ENCODE results near the gene SLC44A3.
"Not testable (repeated sequence)": the region's sequence is repeated elsewhere in the genome, so short reads cannot be mapped to it uniquely, and the experiment has no call there.

Gene SLC44A3

DNA sequence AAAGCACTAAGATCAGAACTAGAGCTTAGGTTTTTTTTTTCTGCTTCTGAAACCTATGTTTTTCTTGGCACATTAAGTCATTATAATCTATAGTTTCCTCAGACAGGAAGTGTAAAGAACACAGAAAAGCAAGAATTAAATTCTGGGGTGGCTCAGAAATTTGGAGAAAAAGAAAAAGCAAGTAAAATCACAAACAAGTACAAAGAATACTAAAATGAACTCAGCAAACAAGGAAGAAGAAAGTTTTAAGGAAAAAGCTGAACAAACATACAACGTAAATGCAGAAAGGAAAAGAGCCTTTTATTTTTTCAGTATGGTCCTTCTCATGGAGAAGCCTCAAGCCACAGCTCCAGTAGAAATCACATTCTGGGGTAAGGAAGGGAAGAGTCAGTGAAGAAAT lies 115.3 kb downstream of the SLC44A3 start:
- DNase-seq (ENCODE audit: low read depth): no peak

DNA sequence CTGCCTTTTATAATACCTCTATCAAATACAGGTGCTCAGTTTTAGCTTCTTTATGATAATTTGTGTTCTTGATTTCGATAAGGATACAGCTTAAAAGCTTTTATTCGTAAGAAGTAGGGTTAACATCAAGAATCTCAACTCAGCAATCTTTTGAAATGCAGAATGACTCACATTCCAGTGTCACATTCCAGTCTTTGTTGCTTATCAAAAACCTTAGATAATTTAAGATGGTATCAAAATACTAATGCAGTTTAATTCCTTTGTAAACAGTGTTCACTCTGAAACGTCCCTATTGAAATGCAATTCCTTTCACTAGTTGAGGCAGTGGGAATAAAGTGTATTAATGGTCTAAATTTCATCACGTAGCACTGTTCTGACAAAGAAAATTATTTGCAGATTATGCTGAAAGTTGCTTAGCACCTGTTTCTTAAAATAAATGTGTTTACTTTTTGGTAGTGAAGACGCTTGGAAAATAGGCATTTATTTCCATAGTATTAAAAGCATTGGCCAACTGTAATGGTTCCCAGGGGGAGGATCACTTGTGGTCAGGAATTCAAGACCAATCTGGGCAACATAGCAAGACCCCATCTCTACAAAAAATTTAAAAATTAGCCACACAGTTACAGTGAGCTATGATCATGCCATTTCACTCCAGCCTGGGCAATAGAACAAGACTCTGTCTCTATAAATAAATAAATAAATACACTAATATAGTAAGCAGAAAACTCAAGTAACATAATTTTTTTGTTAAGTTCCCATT lies 116.9 kb downstream of the SLC44A3 start:
- no peak for DNase-seq (ENCODE audit: low read depth)

DNA sequence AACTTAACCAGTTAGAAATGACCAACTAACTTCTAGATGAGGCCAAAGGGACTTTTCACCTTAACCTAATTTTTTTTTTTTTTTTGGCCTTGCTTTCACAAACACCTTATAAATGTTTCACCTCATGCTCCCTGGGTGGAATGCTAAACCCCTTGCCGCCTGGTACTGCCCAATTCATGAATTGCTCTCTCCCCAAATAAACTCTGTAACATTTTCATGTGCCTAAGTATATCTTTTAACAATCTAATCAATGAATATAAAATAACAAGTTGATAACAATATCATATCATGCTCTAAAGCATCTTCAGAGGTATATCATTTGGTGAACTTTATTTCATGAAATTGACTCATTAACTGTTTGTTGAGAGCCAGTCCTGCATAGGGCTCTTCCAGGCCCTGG lies 117.7 kb downstream of the SLC44A3 start:
- no peak for DNase-seq (ENCODE audit: low read depth)

GRCh38 chr1:94940738-94941137 lies 120.6 kb downstream of the SLC44A3 start:
- no peak for DNase-seq (ENCODE audit: low read depth)

GRCh38 chr1:94941480-94941879 lies 121.3 kb downstream of the SLC44A3 start:
- not testable (repeated sequence) for DNase-seq (ENCODE audit: low read depth)

GRCh38 chr1:94942171-94943128 lies 122.3 kb downstream of the SLC44A3 start:
- DNase-seq (ENCODE audit: low read depth): no peak
